HepG2 (cell line): ENCODE measurements around the gene ZNRD2. TPM values are rescaled to one million over a fixed set of nuclear protein-coding genes. Genes with fewer than 3 reads are reported as not detected.

Experiments
- ARHGAP35 ChIP-seq: sonication (generic); formaldehyde crosslinking; IDR thresholded peaks from 2 replicates; pipeline ENCODE4 v1.9.0; 2022; ENCODE audit warnings: mild to moderate bottlenecking, inconsistent platforms, moderate library complexity, missing genetic modification reagents, borderline replicate concordance
- ARID5B ChIP-seq: IDR thresholded peaks from 2 replicates; pipeline ENCODE4 v1.4.0; 2020; ENCODE audit warnings: mild to moderate bottlenecking, missing genetic modification reagents
- ARNT2 ChIP-seq: sonication (generic); formaldehyde crosslinking; IDR thresholded peaks from 2 replicates; pipeline ENCODE4 v1.8.0; 2022; ENCODE audit warnings: mild to moderate bottlenecking, low read depth, missing genetic modification reagents, moderate library complexity
- CCDC6 ChIP-seq: sonication (generic); formaldehyde crosslinking; IDR thresholded peaks from 2 replicates; pipeline ENCODE4 v1.8.1; 2022; ENCODE audit warnings: mild to moderate bottlenecking, missing genetic modification reagents, moderate library complexity
- ISL2 ChIP-seq: sonication (generic); formaldehyde crosslinking; IDR thresholded peaks from 2 replicates; pipeline ENCODE4 v1.5.0; 2020; ENCODE audit warnings: missing genetic modification reagents
- KMT2A ChIP-seq: sonication (generic); formaldehyde crosslinking; IDR thresholded peaks from 2 replicates; pipeline ENCODE4 v1.4.0; 2020; ENCODE audit warnings: missing genetic modification reagents
- MZF1 ChIP-seq: sonication (generic); formaldehyde crosslinking; IDR thresholded peaks from 2 replicates; pipeline ENCODE4 v1.8.1; 2023; ENCODE audit warnings: mild to moderate bottlenecking, missing genetic modification reagents, borderline replicate concordance
- NR2C2 ChIP-seq: sonication (generic); formaldehyde crosslinking; IDR thresholded peaks from 2 replicates; pipeline ENCODE4 v1.4.0; 2020; ENCODE audit warnings: missing genetic modification reagents, mild to moderate bottlenecking, moderate library complexity, borderline replicate concordance
- PBX3 ChIP-seq: sonication (generic); formaldehyde crosslinking; IDR thresholded peaks from 2 replicates; pipeline ENCODE4 v1.8.1; 2023; ENCODE audit warnings: missing genetic modification reagents, inconsistent platforms, borderline replicate concordance
- SMAD1 ChIP-seq: sonication (generic); formaldehyde crosslinking; IDR thresholded peaks from 2 replicates; pipeline ENCODE4 v1.4.0; 2020; ENCODE audit warnings: missing genetic modification reagents, low read depth, mild to moderate bottlenecking, borderline replicate concordance
- WIZ ChIP-seq: sonication (generic); formaldehyde crosslinking; IDR thresholded peaks from 2 replicates; pipeline ENCODE4 v1.5.1; 2020; ENCODE audit warnings: mild to moderate bottlenecking, missing genetic modification reagents
- ZNF18 ChIP-seq: sonication (generic); formaldehyde crosslinking; IDR thresholded peaks from 2 replicates; pipeline ENCODE4 v1.8.0; 2022; ENCODE audit warnings: mild to moderate bottlenecking, missing genetic modification reagents; ENCODE audit not compliant: insufficient replicate concordance
- ZNF281 ChIP-seq: sonication (generic); formaldehyde crosslinking; IDR thresholded peaks from 2 replicates; pipeline ENCODE4 v1.4.0; 2020; ENCODE audit warnings: missing genetic modification reagents, borderline replicate concordance
- ZNF720 ChIP-seq: sonication (generic); formaldehyde crosslinking; IDR thresholded peaks from 2 replicates; pipeline ENCODE4 v1.4.0; 2020; ENCODE audit warnings: missing genetic modification reagents
- ZNF761 ChIP-seq: sonication (generic); formaldehyde crosslinking; conservative IDR thresholded peaks from 2 replicates; pipeline ENCODE4 v1.4.0; 2020; ENCODE audit warnings: mild to moderate bottlenecking, missing genetic modification reagents
- ZNF770 ChIP-seq: sonication (generic); formaldehyde crosslinking; IDR thresholded peaks from 2 replicates; pipeline ENCODE4 v1.5.0; 2020; ENCODE audit warnings: mild to moderate bottlenecking, missing genetic modification reagents
- polyA plus RNA-seq, 8 experiments: library from polyadenylated mRNA; depleted of rRNA in 3 of 8; stranded (reverse) in 7 of 8; unstranded in 1 of 8; fragments of >200 nt; fragmentation: Illumina TruSeq in 4 of 8; extraction: Trizol in 4 of 8; gene quantifications; 2 replicates each; pipeline versions ENCODE4 v1.2.1 to v1.2.3, GENCODE V29; 2011 to 2016; ENCODE audit warnings: low read depth in 4 of 8, missing spikeins in 1 of 8, mixed read lengths in 1 of 8; ENCODE audit not compliant: insufficient read depth in 1 of 8
- total RNA-seq, 5 experiments: library from RNA; depleted of rRNA; stranded (reverse); fragments of >200 nt; fragmentation: Illumina TruSeq; extraction: Trizol; gene quantifications; 2 replicates each; pipeline ENCODE4 v1.2.3, GENCODE V29; 2016; ENCODE audit warnings: low read depth in 1 of 5

The ZNRD2 gene
- total and polyA plus RNA-seq, 2 of the 13 experiments (the other 11 are each of a cell fraction or from before 2014, with no cell fraction given) = 29.2 to 34.0 TPM

- 0 out of 2 replicates have a peak, but pooled peaks have one; percentile 15 for TF ChIP-seq CCDC6 (CRISPR knock-in tag)
- TF ChIP-seq ZNF761 (CRISPR knock-in tag) = no peak
- TF ChIP-seq SMAD1 = no peak
- TF ChIP-seq ISL2 (CRISPR knock-in tag) = peak; percentile 48
- TF ChIP-seq ARNT2 = peak; percentile 45; the same call in 1 of the 2 replicates
- no peak for TF ChIP-seq MZF1 (CRISPR knock-in tag)
- no peak for TF ChIP-seq WIZ
- no peak for TF ChIP-seq ZNF770 (CRISPR knock-in tag)
- TF ChIP-seq ARHGAP35 (CRISPR knock-in tag) = no peak
- TF ChIP-seq KMT2A (CRISPR knock-in tag) = peak; percentile 23; the same call in 1 of the 2 replicates
- TF ChIP-seq PBX3 (CRISPR knock-in tag) = no peak; the same call in 1 of the 2 replicates
- peak; percentile 100 for TF ChIP-seq NR2C2 (CRISPR knock-in tag)
- no peak for TF ChIP-seq ZNF720 (CRISPR knock-in tag)
- TF ChIP-seq ZNF18 (CRISPR knock-in tag) = no peak
- no peak for TF ChIP-seq ZNF281 (CRISPR knock-in tag)
- 0 out of 2 replicates have a peak, but pooled peaks have one; percentile 22 for TF ChIP-seq ARID5B
Observed at GRCh38 chr11:65615229-65615949, 45.1 kb downstream of the ZNRD2 start, which contains the start of gene PCNX3 (continued).
